Keratinocyte (primary cell): ENCODE data around the gene CHSY1. TPM values are rescaled to one million over a fixed set of nuclear protein-coding genes. Genes with fewer than 3 reads are reported as not detected.

ENCODE experiments used
- DNase-seq: peaks from one replicate; pipeline ENCODE4 v3.0.0-alpha.2; 2011; ENCODE audit warnings: low read depth, missing footprints, low spot score
- FAIRE-seq: peaks from 2 replicates; lab custom pipeline; 2011; peaks lifted over from hg19 to GRCh38; lab: Jason Lieb, UNC
- H2AFZ ChIP-seq: 2 replicates; pipeline ENCODE4 v1.6.0; 2012; ENCODE audit warnings: low read length, control low read depth, inconsistent platforms; ENCODE audit not compliant: control insufficient read depth
- H3K27ac ChIP-seq: 2 replicates; pipeline ENCODE4 v1.5.1; 2011; ENCODE audit warnings: low read length; ENCODE audit not compliant: control insufficient read depth, insufficient read depth
- H3K27me3 ChIP-seq: 3 replicates; pipeline ENCODE4 v1.6.0; 2011; ENCODE audit warnings: low read length; ENCODE audit not compliant: control insufficient read depth, insufficient read depth; ENCODE audit errors: extremely low read depth
- H3K36me3 ChIP-seq, 2 experiments: 2 replicates in 1 of 2; 3 replicates in 1 of 2; pipeline ENCODE4 v1.5.1; 2011; ENCODE audit warnings: low read length in 2 of 2, mild to moderate bottlenecking in 1 of 2; ENCODE audit not compliant: control insufficient read depth in 2 of 2, insufficient read depth in 2 of 2; ENCODE audit errors: extremely low read depth in 1 of 2
- H3K4me1 ChIP-seq: 3 replicates; pipeline ENCODE4 v1.5.1; 2011; ENCODE audit warnings: low read length; ENCODE audit not compliant: control insufficient read depth, insufficient read depth; ENCODE audit errors: extremely low read depth
- H3K4me2 ChIP-seq: 3 replicates; pipeline ENCODE4 v1.6.0; 2011; ENCODE audit warnings: low read depth, low read length; ENCODE audit not compliant: control insufficient read depth, insufficient read depth; ENCODE audit errors: extremely low read depth
- H3K4me3 ChIP-seq, 3 experiments: fragments of 200-600 bp in 1 of 3; sonication (generic) in 1 of 3; 2 replicates in 2 of 3; 3 replicates in 1 of 3; pipeline ENCODE4 v1.5.1; 2011 to 2016; ENCODE audit warnings: low read length in 3 of 3, mild to moderate bottlenecking in 3 of 3, control low read depth in 2 of 3, inconsistent platforms in 1 of 3, low read depth in 1 of 3, mixed read lengths in 1 of 3, mixed run types in 1 of 3, moderate library complexity in 1 of 3; ENCODE audit not compliant: control insufficient read depth in 2 of 3, insufficient read depth in 2 of 3; ENCODE audit errors: extremely low read depth in 1 of 3
- H3K79me2 ChIP-seq: 2 replicates; pipeline ENCODE4 v1.6.0; 2012; ENCODE audit warnings: low read length; ENCODE audit not compliant: control insufficient read depth, insufficient read depth
- H3K9ac ChIP-seq: 3 replicates; pipeline ENCODE4 v1.6.0; 2011; ENCODE audit warnings: low read length; ENCODE audit not compliant: control insufficient read depth, insufficient read depth; ENCODE audit errors: extremely low read depth
- H3K9me1 ChIP-seq: 3 replicates; pipeline ENCODE4 v1.6.0; 2011; ENCODE audit warnings: low read length; ENCODE audit not compliant: control insufficient read depth, insufficient read depth; ENCODE audit errors: extremely low read depth
- H3K9me3 ChIP-seq: 2 replicates; pipeline ENCODE4 v1.5.1; 2012; ENCODE audit warnings: low read depth, low read length; ENCODE audit not compliant: control insufficient read depth
- H4K20me1 ChIP-seq: 3 replicates; pipeline ENCODE4 v1.6.0; 2011; ENCODE audit warnings: low read length; ENCODE audit not compliant: control insufficient read depth, insufficient read depth; ENCODE audit errors: extremely low read depth
- CTCF ChIP-seq, 3 experiments: IDR thresholded peaks in 1 of 3; conservative IDR thresholded peaks in 1 of 3; optimal IDR thresholded peaks in 1 of 3; 2 replicates in 2 of 3; 3 replicates in 1 of 3; pipeline versions ENCODE3 to v1.5.1; 2011; ENCODE audit warnings: low read length in 3 of 3, mild to moderate bottlenecking in 3 of 3, moderate library complexity in 2 of 3, control low read depth in 1 of 3, inconsistent platforms in 1 of 3; ENCODE audit not compliant: insufficient read depth in 2 of 3; ENCODE audit errors: extremely low read depth in 1 of 3
- EZH2 ChIP-seq: IDR thresholded peaks from one replicate; pipeline ENCODE4 v1.6.1; 2012; ENCODE audit warnings: inconsistent platforms, mild to moderate bottlenecking, low read length, moderate library complexity
- dilution Hi-C: fragments of 300-500 bp; cut with MboI; formaldehyde crosslinking; loops from one replicate; pipeline ENCODE4 v1.7.0; 2020; ENCODE audit warnings: low sequenced_read_pairs; ENCODE audit not compliant: extremely low pct_ligation_motif_present
- polyA plus RNA-seq, 5 experiments: library from polyadenylated mRNA; depleted of rRNA in 3 of 5; stranded (reverse) in 3 of 5; stranded (forward) in 1 of 5; unstranded in 1 of 5; fragments of >200 nt; gene quantifications; 1 replicate in 1 of 5; 2 replicates in 3 of 5; 3 replicates in 1 of 5; pipeline versions ENCODE4 v1.2.1 to v1.2.3, GENCODE V29; 2011 to 2012; ENCODE audit warnings: missing spikeins in 2 of 5, low read depth in 1 of 5, low replicate concordance in 1 of 5

The CHSY1 gene
- polyA plus RNA-seq, 1 donor (not counting 4 experiments of a cell fraction or from before 2014, with no cell fraction given), result 27.0 TPM

GRCh38 chr15:101138913-101139880 lies 112.7 kb downstream of the CHSY1 start:
- H3K9ac ChIP-seq, result no peak overlapping the region
- H3K4me3 ChIP-seq, result no peak overlapping the region
- no peaks in the 10 kb centered on the region for H3K9me3 ChIP-seq
- no peak overlapping the region for H2AFZ ChIP-seq
- H3K4me1 ChIP-seq, result peaks cover 10% of the 10 kb centered on the region
- dilution Hi-C loops, result no loop called here
- peaks cover 2% of the 10 kb centered on the region for H3K9me1 ChIP-seq
- H3K27me3 ChIP-seq, result no peaks in the 10 kb centered on the region
- no peaks in the 10 kb centered on the region for H3K79me2 ChIP-seq
- H3K36me3 ChIP-seq, result no peaks in the 10 kb centered on the region
- FAIRE-seq, result no peak
- H3K4me2 ChIP-seq, result no peak overlapping the region
- TF ChIP-seq CTCF (optimal IDR thresholded peaks at IDR 0.05 in 1 of 3, IDR thresholded peaks at IDR 0.05 in 1 of 3, conservative IDR thresholded peaks at IDR 0.05 in 1 of 3; ENCODE audit: extremely low read depth in 1 of 3, insufficient read depth in 2 of 3, low read length in 3 of 3) (no peak), EZH2 (no peak)
- H3K27ac ChIP-seq, result no peak overlapping the region
- no peak for DNase-seq
- H4K20me1 ChIP-seq, result no peaks in the 10 kb centered on the region

DNA sequence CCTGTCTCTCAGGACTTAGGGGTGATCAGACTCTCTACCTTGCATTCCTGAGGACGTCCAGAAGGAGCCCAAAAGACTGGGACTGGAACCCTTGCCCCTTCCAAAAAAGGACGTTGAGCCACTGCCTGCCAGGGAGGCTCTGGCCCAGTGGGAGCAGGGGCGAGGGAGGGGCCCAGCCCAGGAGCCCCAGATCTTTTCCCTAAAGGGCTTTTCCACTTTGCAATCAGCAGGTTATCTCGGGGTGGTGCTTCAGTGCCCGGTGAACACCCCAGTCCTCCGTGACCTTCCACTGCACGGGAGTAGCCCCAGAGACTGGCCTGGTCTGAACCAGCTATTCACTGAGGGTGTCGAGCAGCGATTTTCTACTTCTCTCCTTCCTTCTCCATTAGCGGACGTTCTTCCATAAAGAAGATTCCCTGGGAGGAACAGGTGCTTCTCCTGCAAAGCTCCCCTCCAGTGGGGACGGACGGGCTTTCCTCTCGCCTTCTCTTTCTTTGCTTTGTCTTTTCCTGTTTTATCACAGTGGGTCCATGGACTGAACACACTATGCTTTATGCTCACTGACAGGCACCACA lies 113.7 kb downstream of the CHSY1 start:
- TF ChIP-seq EZH2 (no peak), CTCF (optimal IDR thresholded peaks at IDR 0.05 in 1 of 3, IDR thresholded peaks at IDR 0.05 in 1 of 3, conservative IDR thresholded peaks at IDR 0.05 in 1 of 3; ENCODE audit: extremely low read depth in 1 of 3, insufficient read depth in 2 of 3, low read length in 3 of 3) (no peak)
- no peaks in the 10 kb centered on the region for H3K27me3 ChIP-seq
- H3K79me2 ChIP-seq, result no peaks in the 10 kb centered on the region
- no peak overlapping the region for H3K4me3 ChIP-seq
- no peak overlapping the region for H2AFZ ChIP-seq
- no peak overlapping the region for H3K4me2 ChIP-seq
- no peaks in the 10 kb centered on the region for H4K20me1 ChIP-seq
- H3K27ac ChIP-seq, result no peak overlapping the region
- no peak overlapping the region for H3K9ac ChIP-seq
- no peaks in the 10 kb centered on the region for H3K9me3 ChIP-seq
- peaks cover 6% of the 10 kb centered on the region for H3K4me1 ChIP-seq
- DNase-seq (no peak), FAIRE-seq (no peak)
- dilution Hi-C loops, result no loop called here
- H3K36me3 ChIP-seq, result no peaks in the 10 kb centered on the region
- peaks cover 2% of the 10 kb centered on the region for H3K9me1 ChIP-seq
